Esophagus squamous epithelium (tissue), 5 donors: ENCODE measurements around the gene MBD2. TPM values are rescaled to one million over a fixed set of nuclear protein-coding genes. Genes with fewer than 3 reads are reported as not detected.

Experiments
- DNase-seq: peaks from one replicate; lab custom pipeline; 2025; lab: John Stamatoyannopoulos, UW
- H3K27ac ChIP-seq, 4 donors: fragments of 200-600 bp; sonication (generic); one replicate each; pipeline ENCODE4 v1.5.1; 2016 to 2019; ENCODE audit warnings: mild to moderate bottlenecking in 1 of 4
- H3K27me3 ChIP-seq, 4 donors: fragments of 200-600 bp; sonication (generic); 1 replicate in 3 of 4; 2 replicates in 1 of 4; pipeline versions ENCODE4 v1.5.1 to v1.6.0; 2017 to 2021; ENCODE audit warnings: antibody characterized with exemption in 1 of 4
- H3K36me3 ChIP-seq, 3 donors: fragments of 200-600 bp; sonication (generic); one replicate each; pipeline ENCODE4 v1.5.1; 2016 to 2019
- H3K4me1 ChIP-seq, 3 donors: fragments of 200-600 bp; sonication (generic); one replicate each; pipeline ENCODE4 v1.5.1; 2017 to 2019
- H3K4me3 ChIP-seq, 4 donors: fragments of 200-600 bp; sonication (generic); 1 replicate in 3 of 4; 2 replicates in 1 of 4; pipeline ENCODE4 v1.5.1; 2016 to 2019; ENCODE audit warnings: mild to moderate bottlenecking in 2 of 4, moderate library complexity in 1 of 4
- H3K9me3 ChIP-seq, 3 donors: fragments of 200-600 bp; sonication (generic); one replicate each; pipeline ENCODE4 v1.5.1; 2016 to 2019
- POLR2A ChIP-seq, 4 donors: fragments of 450-650 bp; IDR thresholded peaks; one replicate each; pipeline ENCODE4 v1.6.1; 2017; ENCODE audit warnings: antibody characterized with exemption in 4 of 4, mild to moderate bottlenecking in 4 of 4, moderate library complexity in 3 of 4
- WGBS, 2 donors: methylation state at CpG; one replicate each; pipeline ENCODE4 v1.1.5; 2018; 5-methylcytosine and 5-hydroxymethylcytosine counted together
- intact Hi-C: fragments of 100-400 bp; cut with DNase I; formaldehyde crosslinking; loops from one replicate; pipeline ENCODE4 v1.15.0; 2022
- total RNA-seq, 4 donors: library from RNA; depleted of rRNA; stranded (reverse); fragments of >200 nt; gene quantifications; one replicate each; pipeline ENCODE4 v1.1.0, GENCODE V29; 2016
- TF ChIP-seq, protein P1 (sequence below), 6 experiments: fragments of 450-650 bp in 4 of 6; fragments of 200-600 bp in 2 of 6; sonication (generic) in 2 of 6; IDR thresholded peaks; one replicate each; pipeline ENCODE4 v1.5.1; 2016 to 2019; ENCODE audit warnings: antibody characterized with exemption in 6 of 6, mild to moderate bottlenecking in 4 of 6, moderate library complexity in 4 of 6
- donor health status: DM: yes; HTN: yes; CAD: no.

MBD2 gene
- total RNA-seq, 4 donors from 2014 or later, result 38.2 to 48.4 (median 46.3) TPM

DNA sequence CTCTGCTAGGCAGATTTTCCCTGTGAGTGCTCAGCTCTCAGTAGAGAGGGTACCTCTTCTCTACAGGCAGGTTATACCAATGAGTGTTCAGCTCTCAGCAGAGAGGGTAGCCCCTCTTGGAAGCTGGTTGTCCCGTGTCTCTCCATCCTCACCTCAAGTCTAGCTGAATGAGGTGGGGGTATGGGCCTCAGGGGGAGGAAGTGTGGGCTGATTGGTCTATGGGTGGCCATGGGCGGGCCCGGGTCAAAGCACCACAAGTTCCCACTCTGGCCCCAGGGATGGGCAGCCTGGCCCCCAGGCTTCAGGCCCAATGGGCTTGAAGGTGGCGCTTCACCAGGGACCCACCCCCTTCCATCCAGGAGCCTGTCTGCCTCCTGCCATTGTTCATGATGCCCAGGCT, 17.0 kb upstream of the MBD2 start:
- Histone ChIP-seq H3K27ac (no peak overlapping the region), H3K27me3 (no peaks in the 10 kb centered on the region), H3K4me1 (peaks cover 0 to 7% (median 0%) of the 10 kb centered on the region in 3 donors), H3K4me3 (no peak overlapping the region), H3K36me3 (no peaks in the 10 kb centered on the region), H3K9me3 (no peaks in the 10 kb centered on the region)
- 70 to 100% methylated on average over 1 to 4 of the region's 4 CpGs for WGBS, 2 donors
- TF ChIP-seq POLR2A (IDR thresholded peaks at IDR 0.05), result no peak
- TF ChIP-seq, protein P1, sequence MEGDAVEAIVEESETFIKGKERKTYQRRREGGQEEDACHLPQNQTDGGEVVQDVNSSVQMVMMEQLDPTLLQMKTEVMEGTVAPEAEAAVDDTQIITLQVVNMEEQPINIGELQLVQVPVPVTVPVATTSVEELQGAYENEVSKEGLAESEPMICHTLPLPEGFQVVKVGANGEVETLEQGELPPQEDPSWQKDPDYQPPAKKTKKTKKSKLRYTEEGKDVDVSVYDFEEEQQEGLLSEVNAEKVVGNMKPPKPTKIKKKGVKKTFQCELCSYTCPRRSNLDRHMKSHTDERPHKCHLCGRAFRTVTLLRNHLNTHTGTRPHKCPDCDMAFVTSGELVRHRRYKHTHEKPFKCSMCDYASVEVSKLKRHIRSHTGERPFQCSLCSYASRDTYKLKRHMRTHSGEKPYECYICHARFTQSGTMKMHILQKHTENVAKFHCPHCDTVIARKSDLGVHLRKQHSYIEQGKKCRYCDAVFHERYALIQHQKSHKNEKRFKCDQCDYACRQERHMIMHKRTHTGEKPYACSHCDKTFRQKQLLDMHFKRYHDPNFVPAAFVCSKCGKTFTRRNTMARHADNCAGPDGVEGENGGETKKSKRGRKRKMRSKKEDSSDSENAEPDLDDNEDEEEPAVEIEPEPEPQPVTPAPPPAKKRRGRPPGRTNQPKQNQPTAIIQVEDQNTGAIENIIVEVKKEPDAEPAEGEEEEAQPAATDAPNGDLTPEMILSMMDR (IDR thresholded peaks at IDR 0.05), result no peak
- intact Hi-C loops, result no loop called here
- no peak for DNase-seq

DNA sequence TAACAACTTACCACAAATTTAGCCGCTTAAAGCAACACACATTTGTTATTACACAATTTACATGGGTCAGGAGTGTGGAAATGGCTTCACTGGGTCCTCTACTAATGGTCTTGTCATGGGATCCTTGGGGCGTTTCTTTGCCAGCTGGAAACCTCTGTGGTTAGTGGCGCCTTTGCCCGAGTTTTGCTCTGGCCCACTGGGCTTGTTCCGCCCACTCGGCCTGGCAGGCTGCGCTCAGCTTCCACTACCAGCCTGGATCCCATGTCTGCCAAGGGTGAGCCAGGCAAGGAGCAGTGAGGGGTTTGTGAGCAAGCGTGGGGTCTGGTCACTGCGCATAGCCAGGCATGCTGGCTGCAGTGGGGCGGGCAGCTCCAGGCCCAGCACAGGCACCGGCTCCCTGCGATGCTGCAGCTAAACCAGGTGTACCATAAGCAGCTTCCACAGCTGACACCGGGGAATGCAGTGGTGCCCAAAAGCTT, 16.2 kb upstream of the MBD2 start:
- H3K9me3 ChIP-seq, result no peaks in the 10 kb centered on the region
- H3K36me3 ChIP-seq, result no peaks in the 10 kb centered on the region
- H3K27ac ChIP-seq, result no peak overlapping the region
- no peaks in the 10 kb centered on the region for H3K4me1 ChIP-seq
- TF ChIP-seq, protein P1 (IDR thresholded peaks at IDR 0.05), result no peak
- TF ChIP-seq POLR2A (IDR thresholded peaks at IDR 0.05), result no peak
- DNase-seq, result no peak
- 70 to 73% methylated on average over 5 to 8 of the region's 13 CpGs for WGBS, 2 donors
- intact Hi-C loops, result no loop called here
- no peaks in the 10 kb centered on the region for H3K27me3 ChIP-seq
- no peak overlapping the region for H3K4me3 ChIP-seq

DNA sequence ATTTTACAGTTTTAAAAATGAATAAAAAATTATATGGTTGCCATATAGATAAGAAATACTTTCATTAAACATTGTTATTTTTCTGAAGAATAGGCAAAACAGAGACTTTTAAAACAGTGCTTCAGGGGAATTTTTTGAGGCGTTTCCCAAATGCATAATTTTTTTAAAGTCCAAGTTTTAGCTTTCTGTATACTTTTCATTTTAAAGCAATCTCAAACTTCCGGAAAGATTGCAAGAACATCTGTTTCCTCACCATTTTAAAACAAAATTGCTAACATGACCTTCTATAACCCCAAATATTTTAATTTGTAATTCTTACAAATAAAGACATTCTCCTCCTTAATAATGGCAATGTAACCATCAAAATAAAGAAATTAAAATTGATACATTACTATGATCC, 15.1 kb upstream of the MBD2 start:
- H3K36me3 ChIP-seq, result no peaks in the 10 kb centered on the region
- no peak for DNase-seq
- no peak overlapping the region for H3K4me3 ChIP-seq
- TF ChIP-seq POLR2A (IDR thresholded peaks at IDR 0.05), result no peak
- TF ChIP-seq, protein P1 (IDR thresholded peaks at IDR 0.05), result no peak
- no peaks in the 10 kb centered on the region for H3K9me3 ChIP-seq
- H3K27me3 ChIP-seq, result no peaks in the 10 kb centered on the region
- 45 to 46% methylated on average over 2 of the region's 2 CpGs for WGBS, 2 donors
- intact Hi-C loops, result no loop called here
- H3K27ac ChIP-seq, result no peak overlapping the region
- H3K4me1 ChIP-seq, result no peaks in the 10 kb centered on the region

DNA sequence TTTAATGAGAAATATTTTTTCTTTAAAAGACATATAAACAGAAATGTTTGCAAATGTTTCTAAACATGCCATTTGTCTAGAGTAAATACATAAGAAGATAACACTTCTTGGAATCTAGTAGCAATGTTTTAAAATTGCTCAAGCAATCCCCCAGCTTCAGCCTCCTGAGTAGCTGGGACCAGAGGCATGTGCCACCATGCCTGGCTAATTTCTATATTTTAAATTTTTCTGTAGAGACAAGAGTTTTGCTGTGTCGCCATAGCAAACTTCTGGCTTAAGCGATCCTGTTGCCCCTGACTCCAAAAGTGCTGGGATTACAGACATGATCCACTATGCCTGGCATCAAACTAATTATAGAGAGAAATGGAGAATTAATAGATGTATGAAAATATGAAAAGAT, 14.6 kb upstream of the MBD2 start:
- Histone ChIP-seq H3K9me3 (no peaks in the 10 kb centered on the region), H3K4me3 (no peak overlapping the region), H3K36me3 (no peaks in the 10 kb centered on the region), H3K27me3 (no peaks in the 10 kb centered on the region), H3K27ac (no peak overlapping the region), H3K4me1 (no peaks in the 10 kb centered on the region)
- 46 to 57% methylated on average over 2 of the region's 2 CpGs for WGBS, 2 donors
- intact Hi-C loops, result no loop called here
- TF ChIP-seq POLR2A (IDR thresholded peaks at IDR 0.05), result no peak
- TF ChIP-seq, protein P1 (IDR thresholded peaks at IDR 0.05), result no peak
- no peak for DNase-seq

DNA sequence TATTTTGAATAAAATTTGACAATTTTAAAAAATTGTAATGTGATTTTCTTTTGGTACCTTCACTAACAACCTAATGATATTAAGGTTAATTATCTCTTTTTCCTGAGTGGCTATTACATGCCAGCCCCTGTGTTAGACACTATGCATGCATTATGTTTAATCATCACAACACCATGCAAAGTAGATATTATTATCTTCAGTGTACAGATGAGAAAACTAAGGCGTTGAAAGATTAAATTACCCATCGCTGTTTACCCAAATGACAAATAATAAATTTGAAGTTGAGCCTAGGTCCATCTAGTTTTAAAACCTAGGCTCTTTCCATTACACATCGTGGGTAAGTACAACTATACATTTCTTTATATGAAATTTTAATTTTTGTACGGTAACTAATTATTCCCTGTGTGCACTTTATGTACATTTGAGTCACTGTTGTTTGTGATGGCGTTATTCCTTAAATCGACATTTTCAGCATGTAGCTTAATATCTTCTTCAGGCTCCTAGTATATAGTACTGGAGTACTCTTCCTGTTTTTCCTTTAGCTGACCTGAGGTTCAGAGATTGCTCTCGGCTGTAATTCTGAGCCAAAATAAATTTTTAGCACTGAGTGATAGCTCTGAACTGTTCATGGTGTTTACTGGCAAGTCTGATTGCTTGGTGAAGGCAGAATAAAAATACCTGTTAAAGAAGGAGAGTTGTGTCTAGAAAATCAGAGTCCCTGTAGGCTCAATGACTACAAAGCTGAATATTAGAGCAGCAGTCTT, 13.9 kb upstream of the MBD2 start:
- H3K27ac ChIP-seq, result no peak overlapping the region
- 76 to 77% methylated on average over 7 of the region's 7 CpGs for WGBS, 2 donors

More for the DNA sequence above, 13.9 kb upstream of the MBD2 start:
- H3K36me3 ChIP-seq, result no peaks in the 10 kb centered on the region
- no peaks in the 10 kb centered on the region for H3K4me1 ChIP-seq
- H3K27me3 ChIP-seq, result no peaks in the 10 kb centered on the region
- intact Hi-C loops, result no loop called here
- no peaks in the 10 kb centered on the region for H3K9me3 ChIP-seq
- no peak for DNase-seq
- TF ChIP-seq POLR2A (IDR thresholded peaks at IDR 0.05), result no peak
- TF ChIP-seq, protein P1 (IDR thresholded peaks at IDR 0.05), result no peak
- H3K4me3 ChIP-seq, result no peak overlapping the region
